HFF-Myc (cell line): Measurements from ENCODE around the gene OR2J2.
"Not testable (repeated sequence)": the region's sequence is repeated elsewhere in the genome, so short reads cannot be mapped to it uniquely, and the experiment has no call there.

Experiments used
- DNase-seq: peaks from one replicate; pipeline ENCODE4 v3.0.0-alpha.2; 2011; ENCODE audit warnings: low read depth; ENCODE audit errors: extremely low read depth
- H3K4me3 ChIP-seq: replicated peaks from 2 replicates; pipeline ENCODE4 v1.5.1; 2011; ENCODE audit warnings: low read depth, mild to moderate bottlenecking, control low read depth, low read length
- TF ChIP-seq, protein P1 (sequence below): IDR thresholded peaks from 2 replicates; pipeline ENCODE4 v1.5.1; 2012; ENCODE audit warnings: mild to moderate bottlenecking, low read depth, low read length, control low read depth; ENCODE audit errors: missing control alignments

OR2J2 gene

DNA sequence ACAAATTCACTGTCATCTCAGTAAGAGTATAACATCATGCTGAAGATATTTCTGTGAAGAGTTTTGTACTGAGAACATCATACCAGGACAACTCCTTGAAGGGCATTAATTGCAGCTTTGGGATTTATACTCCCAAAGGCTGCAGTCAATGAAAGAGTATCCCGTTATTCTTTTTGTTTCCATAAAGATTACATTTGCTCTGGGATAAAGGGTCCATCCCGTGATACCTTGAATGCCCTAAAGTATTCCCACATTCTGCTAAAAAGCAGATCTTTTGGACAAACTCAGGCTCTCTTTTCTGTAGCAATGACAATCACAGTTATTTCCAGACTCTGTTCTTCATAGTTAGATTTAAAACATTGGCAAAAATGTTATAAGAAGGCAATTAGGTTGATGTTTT lies at the start of gene OR2J2:
OR2J2 (plus strand) TSS at position 301 of the 400 bp plus-strand sequence. CDS start 2,729 bp downstream, outside the sequence.
- not testable (repeated sequence) for H3K4me3 ChIP-seq, DNase-seq

DNA sequence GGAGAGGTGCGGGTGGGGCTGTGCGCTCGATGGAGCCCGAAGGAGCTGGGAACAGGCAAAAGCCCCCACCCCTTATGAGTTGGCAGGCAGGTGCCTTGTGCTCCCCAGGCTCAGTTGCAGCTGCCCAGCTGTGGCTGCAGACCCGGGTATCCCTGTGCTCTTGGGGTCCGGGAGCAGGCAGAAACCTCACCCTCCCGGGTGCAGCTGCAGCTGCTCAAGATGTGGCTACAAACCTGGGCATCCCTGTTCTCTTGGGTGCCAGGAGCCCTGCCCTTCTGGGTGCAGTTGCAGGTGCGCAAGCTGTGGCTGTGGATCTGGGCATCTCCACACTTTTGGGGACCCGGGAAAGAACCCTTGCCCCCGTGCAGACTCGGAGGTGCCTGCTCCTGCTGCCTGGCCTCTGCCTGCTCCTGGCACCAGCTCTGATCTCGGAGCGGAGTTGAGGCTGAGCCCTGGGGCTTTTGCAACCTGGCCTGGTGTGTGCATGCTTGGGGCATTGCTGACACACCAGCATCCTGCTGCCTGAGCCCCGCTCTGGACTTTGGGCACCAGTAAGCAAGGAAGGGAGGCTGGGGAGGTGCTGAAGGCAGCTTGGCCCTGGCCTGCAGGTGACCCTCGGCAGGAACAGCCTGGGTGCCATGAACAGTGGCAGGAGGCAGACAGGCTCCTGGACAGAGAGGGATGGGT lies 41.2 kb upstream of the OR2J2 start:
- no peak overlapping the region for H3K4me3 ChIP-seq
- TF ChIP-seq, protein P1, sequence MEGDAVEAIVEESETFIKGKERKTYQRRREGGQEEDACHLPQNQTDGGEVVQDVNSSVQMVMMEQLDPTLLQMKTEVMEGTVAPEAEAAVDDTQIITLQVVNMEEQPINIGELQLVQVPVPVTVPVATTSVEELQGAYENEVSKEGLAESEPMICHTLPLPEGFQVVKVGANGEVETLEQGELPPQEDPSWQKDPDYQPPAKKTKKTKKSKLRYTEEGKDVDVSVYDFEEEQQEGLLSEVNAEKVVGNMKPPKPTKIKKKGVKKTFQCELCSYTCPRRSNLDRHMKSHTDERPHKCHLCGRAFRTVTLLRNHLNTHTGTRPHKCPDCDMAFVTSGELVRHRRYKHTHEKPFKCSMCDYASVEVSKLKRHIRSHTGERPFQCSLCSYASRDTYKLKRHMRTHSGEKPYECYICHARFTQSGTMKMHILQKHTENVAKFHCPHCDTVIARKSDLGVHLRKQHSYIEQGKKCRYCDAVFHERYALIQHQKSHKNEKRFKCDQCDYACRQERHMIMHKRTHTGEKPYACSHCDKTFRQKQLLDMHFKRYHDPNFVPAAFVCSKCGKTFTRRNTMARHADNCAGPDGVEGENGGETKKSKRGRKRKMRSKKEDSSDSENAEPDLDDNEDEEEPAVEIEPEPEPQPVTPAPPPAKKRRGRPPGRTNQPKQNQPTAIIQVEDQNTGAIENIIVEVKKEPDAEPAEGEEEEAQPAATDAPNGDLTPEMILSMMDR, result no peak
- DNase-seq, result no peak

DNA sequence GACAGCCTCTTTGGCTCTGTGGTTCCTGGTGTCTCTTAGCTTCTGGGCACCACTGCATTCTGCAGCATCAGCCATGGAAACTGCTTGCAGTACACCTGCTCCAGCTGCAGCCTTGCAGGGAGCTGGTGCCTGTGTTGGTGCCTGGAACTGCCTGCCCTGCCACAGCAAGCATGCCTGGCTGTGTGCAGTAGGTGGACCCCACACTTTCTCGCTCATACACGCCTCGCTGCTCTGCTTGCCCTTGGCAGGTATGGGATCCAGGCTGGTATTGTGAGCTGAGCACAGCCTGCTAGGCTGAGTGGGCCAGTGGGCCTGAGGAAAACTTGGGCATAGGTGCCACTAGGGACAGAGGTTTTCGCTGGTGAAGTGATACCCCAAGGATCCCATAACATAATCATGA lies 40.1 kb upstream of the OR2J2 start:
- no peak for DNase-seq
- TF ChIP-seq, protein P1, result no peak
- H3K4me3 ChIP-seq, result no peak overlapping the region

DNA sequence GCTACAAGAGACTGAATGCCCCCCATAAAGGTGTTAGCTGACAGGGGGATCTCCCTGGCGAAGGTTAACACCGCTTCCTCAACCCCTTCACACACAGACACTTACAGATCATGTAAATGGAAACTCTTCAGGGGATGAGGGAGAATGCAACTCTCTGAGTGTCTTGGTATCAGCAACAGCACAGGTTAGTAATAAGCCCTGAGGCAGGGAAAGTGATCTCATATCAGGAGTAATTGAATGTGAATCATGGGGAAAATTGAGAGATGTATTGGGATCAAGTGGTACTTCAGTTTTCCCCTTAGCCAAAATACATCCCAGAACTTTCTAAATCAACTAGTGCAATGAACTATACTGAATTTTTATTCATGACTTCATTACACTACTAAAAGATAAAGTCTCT lies 39.0 kb upstream of the OR2J2 start:
- DNase-seq, result no peak
- TF ChIP-seq, protein P1, result no peak

DNA sequence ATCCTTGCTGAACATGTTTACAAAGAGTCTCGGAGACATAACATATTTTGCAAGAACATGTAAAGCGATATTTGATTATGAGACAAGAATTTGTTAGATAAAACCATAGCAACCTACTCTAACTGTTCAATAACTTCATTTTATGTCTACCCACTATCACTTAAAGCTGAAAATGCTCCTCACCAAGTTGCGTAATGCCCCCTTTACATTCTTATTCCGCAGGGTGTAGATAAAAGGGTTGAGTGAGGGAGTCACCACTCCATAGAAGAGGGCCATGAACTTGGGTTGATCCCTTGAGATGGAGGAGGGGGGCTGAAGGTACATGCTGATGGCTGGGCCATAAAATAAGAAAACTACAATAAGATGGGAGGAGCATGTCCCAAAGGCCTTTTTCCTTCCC lies 33.0 kb upstream of the OR2J2 start:
- H3K4me3 ChIP-seq, result no peak overlapping the region
- TF ChIP-seq, protein P1, result no peak
- DNase-seq, result no peak

More for the DNA sequence above, 39.0 kb upstream of the OR2J2 start:
- no peak overlapping the region for H3K4me3 ChIP-seq

DNA sequence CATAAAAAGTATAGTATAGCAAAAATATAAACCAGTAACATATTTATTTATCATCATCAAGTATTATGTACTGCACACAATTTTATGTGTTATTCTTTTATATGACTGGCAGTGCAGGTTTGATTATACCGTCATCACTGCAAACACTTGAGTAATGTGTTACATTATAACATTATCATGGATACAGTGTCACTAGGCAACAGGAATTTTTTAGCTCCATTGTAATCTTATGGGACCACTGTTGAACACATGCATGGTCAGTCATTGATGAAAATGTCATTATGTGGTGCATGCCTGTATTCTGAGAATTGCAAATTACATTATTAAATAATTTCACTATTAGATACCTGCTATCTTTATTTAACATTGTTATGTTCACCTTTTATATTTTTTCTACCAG lies 29.1 kb upstream of the OR2J2 start:
- DNase-seq, result no peak
- TF ChIP-seq, protein P1, result no peak
- H3K4me3 ChIP-seq, result no peak overlapping the region

DNA sequence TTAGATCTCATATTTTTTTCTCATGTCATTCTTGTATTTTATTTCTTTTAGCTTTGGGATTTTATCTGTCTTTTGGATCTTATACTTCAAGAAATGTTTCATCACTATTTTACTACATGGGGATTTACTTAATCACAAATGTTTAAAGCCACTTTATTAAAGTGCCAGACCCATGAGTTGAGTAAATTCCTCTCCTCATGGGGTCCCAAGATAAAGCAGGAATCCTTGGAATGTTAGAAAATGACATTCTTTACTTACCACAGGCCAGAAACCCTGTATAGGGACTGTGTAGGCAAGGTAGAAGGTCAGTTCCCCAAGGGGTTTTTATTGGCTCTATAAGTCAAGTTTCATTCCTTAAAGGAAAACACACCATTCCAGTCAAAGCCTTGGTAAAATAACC lies 28.4 kb upstream of the OR2J2 start:
- no peak overlapping the region for H3K4me3 ChIP-seq
- no peak for DNase-seq
- TF ChIP-seq, protein P1, result no peak
